DOHH2 (cell line): ENCODE measurements around the gene SRR.

Experiments
- H3F3A ChIP-seq: fragments of 200-600 bp; sonication (generic), shearing (Covaris generic); 2 replicates; pipeline ENCODE4 v1.6.0; 2016; ENCODE audit warnings: antibody characterized with exemption, mild to moderate bottlenecking; ENCODE audit not compliant: control insufficient read depth, insufficient read depth
- H3K27ac ChIP-seq: fragments of 200-600 bp; sonication (generic); 2 replicates; pipeline ENCODE4 v1.5.1; 2014; ENCODE audit warnings: low read depth, mild to moderate bottlenecking, low read length, moderate library complexity
- H3K27me3 ChIP-seq: fragments of 200-600 bp; sonication (generic); 2 replicates; pipeline ENCODE4 v1.6.1; 2014; ENCODE audit warnings: mild to moderate bottlenecking, low read length, mixed read lengths; ENCODE audit not compliant: control insufficient read depth
- H3K36me3 ChIP-seq: fragments of 200-600 bp; sonication (generic); 2 replicates; pipeline ENCODE4 v1.6.1; 2014; ENCODE audit warnings: mild to moderate bottlenecking, low read length, moderate library complexity, mixed read lengths; ENCODE audit not compliant: control insufficient read depth
- H3K4me1 ChIP-seq: fragments of 200-600 bp; sonication (generic); 2 replicates; pipeline ENCODE4 v1.6.1; 2014; ENCODE audit warnings: mild to moderate bottlenecking, low read length, mixed read lengths; ENCODE audit not compliant: control insufficient read depth
- H3K4me2 ChIP-seq: fragments of 200-600 bp; sonication (generic); 2 replicates; pipeline ENCODE4 v1.6.0; 2014; ENCODE audit warnings: mild to moderate bottlenecking, low read length, moderate library complexity
- H3K4me3 ChIP-seq: fragments of 200-600 bp; sonication (generic); 2 replicates; pipeline ENCODE4 v1.5.1; 2014; ENCODE audit warnings: mild to moderate bottlenecking, low read length, mixed read lengths
- H3K79me2 ChIP-seq: fragments of 200-600 bp; sonication (generic); 2 replicates; pipeline ENCODE4 v1.6.1; 2014; ENCODE audit warnings: mild to moderate bottlenecking, low read length, mixed read lengths; ENCODE audit not compliant: control insufficient read depth
- H3K9me2 ChIP-seq: fragments of 200-600 bp; sonication (generic); replicated peaks from 2 replicates; pipeline ENCODE4 v1.6.1; 2014; ENCODE audit warnings: mild to moderate bottlenecking, low read length, mixed read lengths; ENCODE audit not compliant: control insufficient read depth
- H3K9me3 ChIP-seq: fragments of 200-600 bp; sonication (generic); 2 replicates; pipeline ENCODE4 v1.6.1; 2014; ENCODE audit warnings: antibody characterized with exemption, low read length, mixed read lengths; ENCODE audit not compliant: control insufficient read depth, insufficient read depth
- H4K20me1 ChIP-seq: fragments of 200-600 bp; sonication (generic); 2 replicates; pipeline ENCODE4 v1.6.0; 2014; ENCODE audit warnings: low read depth, mild to moderate bottlenecking, antibody characterized with exemption, low read length, moderate library complexity; ENCODE audit not compliant: control insufficient read depth, insufficient read depth
- EZH2phosphoT487 ChIP-seq: fragments of 200-600 bp; sonication (generic); IDR thresholded peaks from 2 replicates; pipeline ENCODE4 v1.6.1; 2017; ENCODE audit warnings: borderline replicate concordance, mild to moderate bottlenecking, antibody characterized with exemption, low read length, moderate library complexity, mixed read lengths
- TF ChIP-seq, protein P1 (sequence below): fragments of 200-600 bp; sonication (generic); IDR thresholded peaks from one replicate; pipeline ENCODE4 v1.5.1; 2014; ENCODE audit warnings: antibody characterized with exemption, mild to moderate bottlenecking, low read depth, low read length; ENCODE audit not compliant: poor library complexity, severe bottlenecking

SRR gene

DNA sequence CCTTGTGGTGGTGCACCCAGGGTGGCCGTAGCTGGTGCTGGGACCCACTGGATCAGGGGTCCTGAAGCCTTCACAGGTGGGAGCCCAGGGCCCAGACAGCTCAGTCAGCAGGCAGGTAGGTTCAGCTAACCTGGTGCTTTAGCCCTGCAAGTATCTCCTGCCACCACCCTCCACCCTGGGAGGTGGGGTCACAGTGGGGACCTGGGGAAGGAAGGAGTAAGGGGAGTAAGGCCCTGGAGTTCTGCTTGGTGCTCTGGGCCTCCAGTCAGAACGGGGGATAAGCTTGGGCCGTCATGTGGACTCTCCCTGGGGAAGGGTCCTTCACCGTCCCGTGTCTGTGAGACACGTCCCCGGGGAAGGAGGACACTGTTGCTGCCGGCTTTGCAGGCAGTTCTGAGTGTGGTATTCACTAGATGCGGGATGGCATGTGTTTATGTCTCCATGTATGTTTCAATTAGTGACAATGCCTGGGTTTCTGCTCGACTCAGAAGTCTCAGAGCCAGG, 54.2 kb downstream of the SRR start:
- no peaks in the 10 kb centered on the region for H3K79me2 ChIP-seq
- peaks cover 8% of the 10 kb centered on the region; the same call in 1 of the 2 replicates for H3F3A ChIP-seq
- TF ChIP-seq, protein P1, sequence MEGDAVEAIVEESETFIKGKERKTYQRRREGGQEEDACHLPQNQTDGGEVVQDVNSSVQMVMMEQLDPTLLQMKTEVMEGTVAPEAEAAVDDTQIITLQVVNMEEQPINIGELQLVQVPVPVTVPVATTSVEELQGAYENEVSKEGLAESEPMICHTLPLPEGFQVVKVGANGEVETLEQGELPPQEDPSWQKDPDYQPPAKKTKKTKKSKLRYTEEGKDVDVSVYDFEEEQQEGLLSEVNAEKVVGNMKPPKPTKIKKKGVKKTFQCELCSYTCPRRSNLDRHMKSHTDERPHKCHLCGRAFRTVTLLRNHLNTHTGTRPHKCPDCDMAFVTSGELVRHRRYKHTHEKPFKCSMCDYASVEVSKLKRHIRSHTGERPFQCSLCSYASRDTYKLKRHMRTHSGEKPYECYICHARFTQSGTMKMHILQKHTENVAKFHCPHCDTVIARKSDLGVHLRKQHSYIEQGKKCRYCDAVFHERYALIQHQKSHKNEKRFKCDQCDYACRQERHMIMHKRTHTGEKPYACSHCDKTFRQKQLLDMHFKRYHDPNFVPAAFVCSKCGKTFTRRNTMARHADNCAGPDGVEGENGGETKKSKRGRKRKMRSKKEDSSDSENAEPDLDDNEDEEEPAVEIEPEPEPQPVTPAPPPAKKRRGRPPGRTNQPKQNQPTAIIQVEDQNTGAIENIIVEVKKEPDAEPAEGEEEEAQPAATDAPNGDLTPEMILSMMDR: no peak
- no peak for TF ChIP-seq EZH2phosphoT487
- H3K36me3 ChIP-seq: no peaks in the 10 kb centered on the region
- H3K9me2 ChIP-seq: no peaks in the 10 kb centered on the region
- no peaks in the 10 kb centered on the region for H3K27me3 ChIP-seq
- H3K4me3 ChIP-seq: no peak overlapping the region
- no peak overlapping the region for H3K4me2 ChIP-seq
- no peaks in the 10 kb centered on the region for H4K20me1 ChIP-seq
- no peak overlapping the region for H3K27ac ChIP-seq
- peaks cover 10% of the 10 kb centered on the region for H3K4me1 ChIP-seq
- H3K9me3 ChIP-seq: no peaks in the 10 kb centered on the region

DNA sequence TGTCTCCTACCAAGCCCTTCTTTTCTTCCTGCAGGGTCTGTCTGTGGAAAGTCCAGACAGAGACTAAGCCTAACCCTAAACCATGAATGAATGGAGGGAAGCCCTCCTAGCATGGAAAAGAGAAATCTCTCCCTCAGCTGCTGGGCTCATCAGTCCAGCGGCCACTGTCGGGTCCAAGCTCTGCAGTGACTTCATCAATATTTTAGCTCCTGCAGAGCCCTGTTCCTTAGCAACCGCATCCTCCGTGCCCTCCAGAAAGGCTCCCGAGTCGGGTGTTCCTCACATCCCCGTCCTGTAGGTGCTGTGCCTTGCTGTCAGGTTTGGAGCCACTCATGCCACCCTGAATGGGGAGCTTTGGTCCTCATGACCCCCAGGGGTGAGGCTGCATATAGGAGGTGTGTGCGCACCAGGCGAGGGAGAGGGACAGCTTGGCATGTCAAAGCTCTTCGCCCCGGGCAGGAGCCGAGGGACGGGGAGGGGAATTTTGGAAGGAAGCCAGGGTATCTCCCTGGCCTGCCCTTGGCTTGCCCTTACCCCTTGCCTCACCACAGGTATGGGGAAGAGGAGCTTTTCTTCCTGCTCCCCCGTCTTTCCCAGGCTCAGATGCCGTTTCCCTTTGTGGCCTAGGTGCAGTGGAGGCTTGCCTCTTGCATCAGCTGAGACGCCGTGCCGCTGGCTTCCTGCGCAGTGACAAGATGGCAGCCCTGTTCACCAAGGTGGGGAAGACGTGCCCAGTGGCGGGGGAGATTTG, 57.4 kb downstream of the SRR start:
- no peaks in the 10 kb centered on the region for H3K4me1 ChIP-seq
- no peaks in the 10 kb centered on the region for H4K20me1 ChIP-seq
- H3K36me3 ChIP-seq: no peaks in the 10 kb centered on the region
- no peaks in the 10 kb centered on the region for H3K9me2 ChIP-seq
- H3F3A ChIP-seq: no peaks in the 10 kb centered on the region
- H3K27me3 ChIP-seq: no peaks in the 10 kb centered on the region
- no peaks in the 10 kb centered on the region for H3K9me3 ChIP-seq
- no peaks in the 10 kb centered on the region for H3K79me2 ChIP-seq
- H3K4me2 ChIP-seq: no peak overlapping the region
- H3K27ac ChIP-seq: no peak overlapping the region
- TF ChIP-seq, protein P1: no peak
- no peak for TF ChIP-seq EZH2phosphoT487
- H3K4me3 ChIP-seq: no peak overlapping the region

DNA sequence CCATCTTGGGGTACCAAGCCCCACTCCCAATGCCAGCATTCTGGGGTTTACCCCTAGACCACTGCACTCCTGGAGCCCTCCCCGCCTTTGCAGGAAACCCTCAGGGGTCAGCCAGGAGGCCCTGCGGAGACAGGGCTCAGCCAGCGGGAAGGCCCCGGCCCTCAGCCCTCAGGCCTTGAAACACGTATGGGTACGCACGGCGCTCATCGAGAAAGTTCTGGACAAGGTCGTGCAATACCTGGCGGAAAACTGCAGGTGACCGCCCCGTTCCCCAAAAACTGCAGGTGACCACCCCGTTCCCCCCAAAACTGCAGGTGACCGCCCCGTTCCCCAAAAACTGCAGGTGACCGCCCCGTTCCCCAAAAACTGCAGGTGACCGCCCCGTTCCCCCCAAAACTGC, 58.3 kb downstream of the SRR start:
- H3K27me3 ChIP-seq: no peaks in the 10 kb centered on the region
- H3K36me3 ChIP-seq: no peaks in the 10 kb centered on the region
- no peaks in the 10 kb centered on the region for H3F3A ChIP-seq
- H3K79me2 ChIP-seq: no peaks in the 10 kb centered on the region
- H4K20me1 ChIP-seq: no peaks in the 10 kb centered on the region
- H3K9me3 ChIP-seq: no peaks in the 10 kb centered on the region
- no peak overlapping the region for H3K27ac ChIP-seq
- H3K4me1 ChIP-seq: no peaks in the 10 kb centered on the region
- H3K9me2 ChIP-seq: no peaks in the 10 kb centered on the region
- TF ChIP-seq EZH2phosphoT487: no peak
- TF ChIP-seq, protein P1: no peak
- no peak overlapping the region for H3K4me3 ChIP-seq
- no peak overlapping the region for H3K4me2 ChIP-seq
